ENCODE results near the gene JOSD2.

DNA sequence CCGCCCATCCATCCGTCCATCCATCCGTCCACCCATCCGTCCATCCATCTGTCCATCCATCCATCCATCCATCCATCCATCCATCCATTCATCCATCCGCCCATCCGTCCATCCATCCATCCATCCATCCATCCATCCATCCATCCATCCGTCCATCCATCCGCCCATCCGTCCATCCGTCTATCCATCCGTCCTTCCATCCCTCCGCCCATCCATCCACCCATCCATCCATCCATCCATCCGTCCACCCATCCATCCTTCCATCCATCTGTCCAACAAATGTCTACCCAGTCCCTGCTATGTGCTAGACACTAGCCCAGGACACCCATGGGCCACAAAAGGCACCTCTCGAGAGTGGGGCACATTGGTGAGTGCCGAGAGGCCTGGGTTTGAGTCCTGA, 41.5 kb upstream of the JOSD2 start:
- TF ChIP-seq, protein P1, sequence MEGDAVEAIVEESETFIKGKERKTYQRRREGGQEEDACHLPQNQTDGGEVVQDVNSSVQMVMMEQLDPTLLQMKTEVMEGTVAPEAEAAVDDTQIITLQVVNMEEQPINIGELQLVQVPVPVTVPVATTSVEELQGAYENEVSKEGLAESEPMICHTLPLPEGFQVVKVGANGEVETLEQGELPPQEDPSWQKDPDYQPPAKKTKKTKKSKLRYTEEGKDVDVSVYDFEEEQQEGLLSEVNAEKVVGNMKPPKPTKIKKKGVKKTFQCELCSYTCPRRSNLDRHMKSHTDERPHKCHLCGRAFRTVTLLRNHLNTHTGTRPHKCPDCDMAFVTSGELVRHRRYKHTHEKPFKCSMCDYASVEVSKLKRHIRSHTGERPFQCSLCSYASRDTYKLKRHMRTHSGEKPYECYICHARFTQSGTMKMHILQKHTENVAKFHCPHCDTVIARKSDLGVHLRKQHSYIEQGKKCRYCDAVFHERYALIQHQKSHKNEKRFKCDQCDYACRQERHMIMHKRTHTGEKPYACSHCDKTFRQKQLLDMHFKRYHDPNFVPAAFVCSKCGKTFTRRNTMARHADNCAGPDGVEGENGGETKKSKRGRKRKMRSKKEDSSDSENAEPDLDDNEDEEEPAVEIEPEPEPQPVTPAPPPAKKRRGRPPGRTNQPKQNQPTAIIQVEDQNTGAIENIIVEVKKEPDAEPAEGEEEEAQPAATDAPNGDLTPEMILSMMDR (IDR thresholded peaks at IDR 0.05) = no peak
- TF ChIP-seq POLR2A (IDR thresholded peaks at IDR 0.05) = no peak

All from lower leg skin (tissue), 3 donors.